Measurements from ENCODE around the gene OR2H1.

The OR2H1 gene

GRCh38 chr6:29502597-29502996 lies 45.6 kb downstream of the OR2H1 start:
- Histone ChIP-seq H3K9me3 (ENCODE audit: insufficient read depth, low read depth, low read length) (no peaks in the 10 kb centered on the region), H3F3A (ENCODE audit: low read depth) (no peaks in the 10 kb centered on the region), H3K4me2 (ENCODE audit: low read depth, low read length, poor library complexity, severe bottlenecking) (no peak overlapping the region), H3K79me2 (ENCODE audit: insufficient read depth, low read length) (no peaks in the 10 kb centered on the region), H3K4me3 (ENCODE audit: low read length, poor library complexity, severe bottlenecking) (no peak overlapping the region), H3K4me1 (ENCODE audit: insufficient read depth, low read length, poor library complexity, severe bottlenecking) (no peaks in the 10 kb centered on the region), H4K20me1 (ENCODE audit: insufficient read depth, low read length, poor library complexity, severe bottlenecking) (no peaks in the 10 kb centered on the region), H3K9ac (ENCODE audit: low read depth, low read length, poor library complexity, severe bottlenecking) (no peak overlapping the region), H3K27me3 (ENCODE audit: insufficient read depth, low read length, poor library complexity, severe bottlenecking) (no peaks in the 10 kb centered on the region), H3K36me3 (ENCODE audit: insufficient read depth, low read length) (no peaks in the 10 kb centered on the region), H3K9me2 (replicated peaks; ENCODE audit: low read depth, low read length) (no peaks in the 10 kb centered on the region), H2AFZ (ENCODE audit: low read length) (no peak overlapping the region)
- TF ChIP-seq, protein P1, sequence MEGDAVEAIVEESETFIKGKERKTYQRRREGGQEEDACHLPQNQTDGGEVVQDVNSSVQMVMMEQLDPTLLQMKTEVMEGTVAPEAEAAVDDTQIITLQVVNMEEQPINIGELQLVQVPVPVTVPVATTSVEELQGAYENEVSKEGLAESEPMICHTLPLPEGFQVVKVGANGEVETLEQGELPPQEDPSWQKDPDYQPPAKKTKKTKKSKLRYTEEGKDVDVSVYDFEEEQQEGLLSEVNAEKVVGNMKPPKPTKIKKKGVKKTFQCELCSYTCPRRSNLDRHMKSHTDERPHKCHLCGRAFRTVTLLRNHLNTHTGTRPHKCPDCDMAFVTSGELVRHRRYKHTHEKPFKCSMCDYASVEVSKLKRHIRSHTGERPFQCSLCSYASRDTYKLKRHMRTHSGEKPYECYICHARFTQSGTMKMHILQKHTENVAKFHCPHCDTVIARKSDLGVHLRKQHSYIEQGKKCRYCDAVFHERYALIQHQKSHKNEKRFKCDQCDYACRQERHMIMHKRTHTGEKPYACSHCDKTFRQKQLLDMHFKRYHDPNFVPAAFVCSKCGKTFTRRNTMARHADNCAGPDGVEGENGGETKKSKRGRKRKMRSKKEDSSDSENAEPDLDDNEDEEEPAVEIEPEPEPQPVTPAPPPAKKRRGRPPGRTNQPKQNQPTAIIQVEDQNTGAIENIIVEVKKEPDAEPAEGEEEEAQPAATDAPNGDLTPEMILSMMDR (conservative IDR thresholded peaks at IDR 0.05; ENCODE audit: low read length): no peak
- TF ChIP-seq EZH2phosphoT487 (IDR thresholded peaks at IDR 0.05; ENCODE audit: borderline replicate concordance): no peak

DNA sequence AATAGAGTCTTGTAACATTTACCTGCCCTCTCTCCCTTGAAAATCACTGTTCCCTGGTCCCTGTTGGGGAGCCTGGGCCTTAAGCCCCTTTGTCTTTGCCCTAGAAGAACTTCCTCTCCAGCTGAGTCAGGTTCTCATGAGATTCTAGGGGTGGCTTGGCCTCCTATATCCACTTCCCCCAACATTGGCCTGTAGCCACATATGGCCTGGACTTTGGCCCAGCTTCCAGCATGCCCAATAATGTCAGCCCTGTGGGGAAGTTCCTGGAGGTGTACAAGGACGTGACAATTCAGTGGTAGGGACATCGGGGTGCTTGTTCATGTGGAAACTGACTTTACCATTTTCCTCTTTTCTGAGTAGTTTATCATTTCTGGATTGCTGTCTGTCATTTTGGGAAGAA lies 48.0 kb downstream of the OR2H1 start:
- Histone ChIP-seq H3K9ac (ENCODE audit: low read depth, low read length, poor library complexity, severe bottlenecking) (no peak overlapping the region), H4K20me1 (ENCODE audit: insufficient read depth, low read length, poor library complexity, severe bottlenecking) (no peaks in the 10 kb centered on the region), H3F3A (ENCODE audit: low read depth) (no peaks in the 10 kb centered on the region), H3K9me3 (ENCODE audit: insufficient read depth, low read depth, low read length) (no peaks in the 10 kb centered on the region), H3K9me2 (replicated peaks; ENCODE audit: low read depth, low read length) (no peaks in the 10 kb centered on the region), H3K4me1 (ENCODE audit: insufficient read depth, low read length, poor library complexity, severe bottlenecking) (no peaks in the 10 kb centered on the region), H3K4me2 (ENCODE audit: low read depth, low read length, poor library complexity, severe bottlenecking) (no peak overlapping the region), H3K79me2 (ENCODE audit: insufficient read depth, low read length) (no peaks in the 10 kb centered on the region), H3K36me3 (ENCODE audit: insufficient read depth, low read length) (no peaks in the 10 kb centered on the region), H3K27me3 (ENCODE audit: insufficient read depth, low read length, poor library complexity, severe bottlenecking) (no peaks in the 10 kb centered on the region), H3K4me3 (ENCODE audit: low read length, poor library complexity, severe bottlenecking) (no peak overlapping the region), H2AFZ (ENCODE audit: low read length) (no peak overlapping the region)
- no peak for TF ChIP-seq EZH2phosphoT487 (IDR thresholded peaks at IDR 0.05; ENCODE audit: borderline replicate concordance)
- TF ChIP-seq, protein P1 (conservative IDR thresholded peaks at IDR 0.05; ENCODE audit: low read length): no peak

- Histone ChIP-seq H3K4me2 (ENCODE audit: low read depth, low read length, poor library complexity, severe bottlenecking) (no peak overlapping the region), H3K4me3 (ENCODE audit: low read length, poor library complexity, severe bottlenecking) (no peak overlapping the region), H3K4me1 (ENCODE audit: insufficient read depth, low read length, poor library complexity, severe bottlenecking) (peaks cover 5% of the 10 kb centered on the region), H2AFZ (ENCODE audit: low read length) (no peak overlapping the region), H3K9me2 (replicated peaks; ENCODE audit: low read depth, low read length) (no peaks in the 10 kb centered on the region), H3K36me3 (ENCODE audit: insufficient read depth, low read length) (no peaks in the 10 kb centered on the region), H3F3A (ENCODE audit: low read depth) (no peaks in the 10 kb centered on the region), H3K79me2 (ENCODE audit: insufficient read depth, low read length) (no peaks in the 10 kb centered on the region), H4K20me1 (ENCODE audit: insufficient read depth, low read length, poor library complexity, severe bottlenecking) (no peaks in the 10 kb centered on the region), H3K9ac (ENCODE audit: low read depth, low read length, poor library complexity, severe bottlenecking) (no peak overlapping the region), H3K27me3 (ENCODE audit: insufficient read depth, low read length, poor library complexity, severe bottlenecking) (no peaks in the 10 kb centered on the region), H3K9me3 (ENCODE audit: insufficient read depth, low read depth, low read length) (no peaks in the 10 kb centered on the region)
- TF ChIP-seq, protein P1 (conservative IDR thresholded peaks at IDR 0.05; ENCODE audit: low read length): no peak
- TF ChIP-seq EZH2phosphoT487 (IDR thresholded peaks at IDR 0.05; ENCODE audit: borderline replicate concordance): no peak
Observed at GRCh38 chr6:29505808-29506207, 48.9 kb downstream of the OR2H1 start.
